Measurements from ENCODE around the gene CFAP92.

Gene CFAP92

DNA sequence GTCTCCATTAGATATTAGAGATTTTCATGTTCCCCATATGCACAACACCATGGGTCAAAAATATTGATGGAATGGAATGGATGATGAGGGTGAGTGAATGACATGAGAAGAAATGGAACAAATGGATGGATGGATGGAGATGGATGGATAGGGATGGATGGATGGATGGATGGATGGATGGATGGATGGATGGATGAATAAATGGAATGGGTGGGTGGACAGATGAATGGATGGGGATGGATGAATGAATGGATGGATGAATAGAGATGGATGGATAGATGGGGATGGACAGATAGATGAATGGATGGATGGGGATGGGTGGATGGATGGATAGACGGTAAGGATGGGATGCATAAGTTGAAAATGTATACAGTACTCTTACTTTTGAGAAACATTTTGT, 18.6 kb downstream of the CFAP92 start:
- H3K9ac ChIP-seq (ENCODE audit: low read length in 2 of 2): no peak overlapping the region
- no peaks in the 10 kb centered on the region for H3K9me3 ChIP-seq (ENCODE audit: control insufficient read depth in 2 of 2, low read length in 2 of 2)
- peaks cover 20% of the 10 kb centered on the region for H3K4me1 ChIP-seq (ENCODE audit: control insufficient read depth, insufficient read depth, low read length)
- no peak overlapping the region for H3K27ac ChIP-seq (ENCODE audit: low read length)
- no peaks in the 10 kb centered on the region for H3K36me3 ChIP-seq (ENCODE audit: control insufficient read depth in 2 of 2, insufficient read depth in 2 of 2, low read length in 2 of 2)
- H3K4me3 ChIP-seq (ENCODE audit: low read length in 2 of 2): no peak overlapping the region
- no peaks in the 10 kb centered on the region for H3K27me3 ChIP-seq (ENCODE audit: control insufficient read depth in 1 of 2, insufficient read depth in 2 of 2, low read length in 2 of 2)

DNA sequence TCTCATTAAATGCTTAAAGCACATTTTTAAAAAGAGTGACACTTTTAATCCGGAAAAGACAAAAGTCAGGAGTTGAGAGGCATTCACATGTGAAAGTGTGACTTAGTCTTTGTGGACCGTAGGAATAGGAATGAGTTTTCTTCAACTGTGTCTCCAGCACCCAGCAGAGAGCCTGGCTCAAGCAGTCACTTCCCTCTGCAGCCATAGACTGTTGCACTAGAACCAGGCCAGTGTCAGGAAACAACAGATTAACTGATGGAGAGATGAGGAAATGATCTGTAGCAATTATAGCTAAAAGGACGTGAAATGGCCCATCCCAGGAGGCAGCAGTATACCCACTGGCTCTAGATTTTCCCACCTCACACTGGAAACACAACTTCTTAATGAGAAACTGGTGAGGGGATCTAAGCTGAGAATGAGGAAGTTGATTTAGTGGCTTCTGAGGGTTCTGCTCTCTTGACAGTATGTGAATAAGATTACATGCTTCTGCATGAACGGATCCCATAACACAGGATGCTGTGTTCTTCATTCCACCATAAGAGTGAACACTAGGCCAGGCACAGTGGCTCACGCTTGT, 19.8 kb downstream of the CFAP92 start:
- H3K27ac ChIP-seq (ENCODE audit: low read length): peak overlapping the region; percentile 18
- no peaks in the 10 kb centered on the region for H3K36me3 ChIP-seq (ENCODE audit: control insufficient read depth in 2 of 2, insufficient read depth in 2 of 2, low read length in 2 of 2)
- no peaks in the 10 kb centered on the region for H3K9me3 ChIP-seq (ENCODE audit: control insufficient read depth in 2 of 2, low read length in 2 of 2)
- no peaks in the 10 kb centered on the region for H3K27me3 ChIP-seq (ENCODE audit: control insufficient read depth in 1 of 2, insufficient read depth in 2 of 2, low read length in 2 of 2)
- no peak overlapping the region for H3K9ac ChIP-seq (ENCODE audit: low read length in 2 of 2)
- no peak overlapping the region for H3K4me3 ChIP-seq (ENCODE audit: low read length in 2 of 2)
- H3K4me1 ChIP-seq (ENCODE audit: control insufficient read depth, insufficient read depth, low read length): peaks cover 24% of the 10 kb centered on the region

DNA sequence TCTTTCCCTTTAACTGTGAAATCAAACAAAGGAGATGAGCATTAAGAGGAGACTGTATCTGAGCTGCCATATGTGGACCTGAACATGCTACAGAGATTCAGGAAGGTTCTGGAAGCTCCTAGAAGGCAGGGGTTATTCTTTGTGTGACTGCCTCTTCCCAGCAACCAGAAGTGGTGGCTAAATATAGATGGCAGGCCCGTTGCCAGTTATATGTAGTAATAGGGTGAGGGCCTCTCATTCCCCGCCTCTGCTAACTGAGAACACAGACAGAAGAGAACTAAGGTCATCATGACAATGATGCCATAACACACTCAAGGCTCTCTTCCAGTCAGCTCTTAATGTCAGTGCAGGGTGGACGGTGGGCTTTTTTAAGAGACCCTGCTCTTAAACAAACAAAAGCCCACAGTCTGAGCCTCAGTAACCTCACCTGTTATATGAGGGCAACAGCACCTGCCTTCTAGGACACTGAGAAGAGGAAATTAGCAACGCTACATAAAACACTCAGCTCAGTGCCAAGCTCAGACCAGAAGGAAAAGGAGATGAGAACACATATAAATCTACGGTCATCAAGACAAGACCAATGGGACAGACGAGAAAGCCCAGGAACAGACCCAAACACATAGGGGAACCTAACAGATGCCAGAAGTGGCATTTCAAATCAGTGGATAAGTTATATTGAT, 22.3 kb downstream of the CFAP92 start:
- Histone ChIP-seq H3K27me3 (ENCODE audit: control insufficient read depth in 1 of 2, insufficient read depth in 2 of 2, low read length in 2 of 2) (no peaks in the 10 kb centered on the region), H3K27ac (ENCODE audit: low read length) (peak overlapping the region; percentile 7), H3K9ac (ENCODE audit: low read length in 2 of 2) (no peak overlapping the region), H3K36me3 (ENCODE audit: control insufficient read depth in 2 of 2, insufficient read depth in 2 of 2, low read length in 2 of 2) (no peaks in the 10 kb centered on the region), H3K4me3 (ENCODE audit: low read length in 2 of 2) (no peak overlapping the region), H3K4me1 (ENCODE audit: control insufficient read depth, insufficient read depth, low read length) (peaks cover 31% of the 10 kb centered on the region), H3K9me3 (ENCODE audit: control insufficient read depth in 2 of 2, low read length in 2 of 2) (no peaks in the 10 kb centered on the region)

DNA sequence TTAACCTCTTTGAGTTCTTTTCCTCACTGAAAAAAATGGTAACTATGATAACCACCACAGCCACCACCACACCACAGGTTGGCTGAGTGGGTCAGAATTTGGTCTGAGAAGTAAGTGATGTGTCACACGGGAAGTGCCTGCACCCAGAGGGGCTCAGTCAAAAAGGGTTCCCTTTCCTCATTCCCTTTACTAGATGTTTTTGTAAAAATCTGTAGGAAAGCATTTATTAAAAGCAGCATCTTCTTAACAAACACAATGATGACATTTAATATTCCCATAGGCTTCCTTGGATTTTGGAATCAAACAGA, 23.2 kb downstream of the CFAP92 start:
- Histone ChIP-seq H3K27me3 (ENCODE audit: control insufficient read depth in 1 of 2, insufficient read depth in 2 of 2, low read length in 2 of 2) (no peaks in the 10 kb centered on the region), H3K4me1 (ENCODE audit: control insufficient read depth, insufficient read depth, low read length) (peaks cover 31% of the 10 kb centered on the region), H3K9ac (ENCODE audit: low read length in 2 of 2) (no peak overlapping the region), H3K27ac (ENCODE audit: low read length) (peak overlapping the region; percentile 7), H3K4me3 (ENCODE audit: low read length in 2 of 2) (no peak overlapping the region), H3K9me3 (ENCODE audit: control insufficient read depth in 2 of 2, low read length in 2 of 2) (no peaks in the 10 kb centered on the region), H3K36me3 (ENCODE audit: control insufficient read depth in 2 of 2, insufficient read depth in 2 of 2, low read length in 2 of 2) (no peaks in the 10 kb centered on the region)

DNA sequence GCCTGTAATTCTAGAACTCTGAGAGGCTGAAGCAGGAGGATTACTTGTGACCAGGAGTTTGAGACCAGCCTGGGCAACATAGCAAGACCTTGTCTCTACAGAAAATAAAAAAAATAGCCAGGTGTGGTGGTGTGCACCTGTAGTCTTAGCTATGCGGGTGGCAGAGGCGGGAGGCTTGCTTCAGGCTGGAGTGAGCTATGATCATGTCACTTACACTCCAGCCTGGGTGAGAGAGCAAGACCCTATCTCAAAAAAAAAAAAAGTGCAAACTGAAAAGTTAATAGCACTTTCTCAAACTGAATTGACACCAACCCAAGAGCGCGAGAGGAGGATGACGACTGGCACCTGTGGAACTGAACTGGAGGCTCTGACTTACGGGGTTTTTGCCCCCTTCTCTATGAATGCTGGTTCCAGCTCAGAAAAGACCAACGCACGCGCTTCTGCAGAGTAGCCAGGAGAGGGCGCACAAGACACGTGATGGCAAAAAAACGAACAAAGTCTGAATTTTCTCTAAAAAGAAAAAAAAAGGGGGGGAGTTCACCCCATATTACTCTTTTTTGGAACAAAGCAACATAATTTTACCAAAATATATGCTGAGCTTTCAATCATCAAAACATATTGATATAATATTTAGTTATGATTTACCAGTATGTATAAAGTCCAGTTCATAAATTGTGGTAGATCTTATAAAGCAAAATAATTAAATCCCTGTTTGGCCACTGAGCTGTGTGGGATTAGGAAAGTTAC, 23.7 kb downstream of the CFAP92 start:
- Histone ChIP-seq H3K4me1 (ENCODE audit: control insufficient read depth, insufficient read depth, low read length) (peaks cover 31% of the 10 kb centered on the region), H3K4me3 (ENCODE audit: low read length in 2 of 2) (no peak overlapping the region), H3K9me3 (ENCODE audit: control insufficient read depth in 2 of 2, low read length in 2 of 2) (no peaks in the 10 kb centered on the region), H3K36me3 (ENCODE audit: control insufficient read depth in 2 of 2, insufficient read depth in 2 of 2, low read length in 2 of 2) (no peaks in the 10 kb centered on the region), H3K9ac (ENCODE audit: low read length in 2 of 2) (no peak overlapping the region), H3K27ac (ENCODE audit: low read length) (peak overlapping the region; percentile 7), H3K27me3 (ENCODE audit: control insufficient read depth in 1 of 2, insufficient read depth in 2 of 2, low read length in 2 of 2) (no peaks in the 10 kb centered on the region)

DNA sequence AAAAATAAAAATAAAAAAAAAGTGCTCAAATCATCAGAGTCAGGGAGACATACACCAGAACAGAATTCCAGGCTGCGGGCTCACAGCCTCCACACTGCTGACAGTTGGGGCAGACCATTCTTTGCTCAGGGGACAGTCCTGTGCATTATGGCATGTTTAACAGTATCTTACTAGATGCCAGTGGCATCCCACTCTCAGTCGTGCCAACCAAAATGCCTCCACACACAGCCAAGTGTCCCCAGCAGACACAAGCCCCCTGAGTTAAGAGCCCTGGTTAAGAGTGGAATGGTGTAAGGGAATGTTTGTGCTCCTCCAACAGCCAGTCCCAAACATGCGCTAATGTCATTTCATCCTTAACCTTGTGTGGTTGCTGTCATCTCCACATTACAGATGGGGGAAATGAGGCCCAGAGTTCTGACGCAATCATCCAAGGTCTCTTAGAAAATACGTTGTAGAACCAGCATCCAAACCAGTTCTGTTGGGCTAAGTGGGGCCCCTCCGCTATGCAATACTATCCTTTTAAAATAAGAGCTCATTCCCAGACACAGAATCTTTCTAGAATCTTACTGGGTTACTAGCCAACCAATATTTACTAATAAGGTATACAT, 26.0 kb downstream of the CFAP92 start:
- H3K36me3 ChIP-seq (ENCODE audit: control insufficient read depth in 2 of 2, insufficient read depth in 2 of 2, low read length in 2 of 2): no peaks in the 10 kb centered on the region
- peaks cover 25% of the 10 kb centered on the region for H3K4me1 ChIP-seq (ENCODE audit: control insufficient read depth, insufficient read depth, low read length)
- H3K9me3 ChIP-seq (ENCODE audit: control insufficient read depth in 2 of 2, low read length in 2 of 2): no peaks in the 10 kb centered on the region
- no peak overlapping the region for H3K9ac ChIP-seq (ENCODE audit: low read length in 2 of 2)
- H3K4me3 ChIP-seq (ENCODE audit: low read length in 2 of 2): no peak overlapping the region
- peak overlapping the region; percentile 66 for H3K27ac ChIP-seq (ENCODE audit: low read length)
- no peaks in the 10 kb centered on the region for H3K27me3 ChIP-seq (ENCODE audit: control insufficient read depth in 1 of 2, insufficient read depth in 2 of 2, low read length in 2 of 2)

DNA sequence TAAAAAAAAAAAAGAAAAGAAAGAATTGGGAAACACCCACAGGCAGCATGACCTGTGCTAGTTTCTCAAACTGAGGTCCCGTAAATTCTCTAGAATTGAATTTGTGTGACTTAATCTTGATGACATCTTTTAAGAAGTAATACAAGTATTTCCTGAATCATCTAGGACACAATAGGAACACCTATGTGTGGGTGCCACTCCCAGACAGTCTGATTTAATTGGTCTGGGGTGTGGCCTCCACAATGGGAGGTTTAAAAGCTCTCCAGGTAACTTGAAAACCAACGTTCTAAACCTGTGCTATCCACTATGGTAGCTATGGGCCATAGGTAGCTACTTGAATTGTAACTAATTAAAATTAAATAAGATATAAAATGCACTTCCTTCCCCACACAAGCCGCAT, 28.1 kb downstream of the CFAP92 start:
- Histone ChIP-seq H3K4me1 (ENCODE audit: control insufficient read depth, insufficient read depth, low read length) (peaks cover 14% of the 10 kb centered on the region), H3K4me3 (ENCODE audit: low read length in 2 of 2) (no peak overlapping the region), H3K27me3 (ENCODE audit: control insufficient read depth in 1 of 2, insufficient read depth in 2 of 2, low read length in 2 of 2) (no peaks in the 10 kb centered on the region), H3K9me3 (ENCODE audit: control insufficient read depth in 2 of 2, low read length in 2 of 2) (no peaks in the 10 kb centered on the region), H3K9ac (ENCODE audit: low read length in 2 of 2) (no peak overlapping the region), H3K27ac (ENCODE audit: low read length) (no peak overlapping the region), H3K36me3 (ENCODE audit: control insufficient read depth in 2 of 2, insufficient read depth in 2 of 2, low read length in 2 of 2) (no peaks in the 10 kb centered on the region)

DNA sequence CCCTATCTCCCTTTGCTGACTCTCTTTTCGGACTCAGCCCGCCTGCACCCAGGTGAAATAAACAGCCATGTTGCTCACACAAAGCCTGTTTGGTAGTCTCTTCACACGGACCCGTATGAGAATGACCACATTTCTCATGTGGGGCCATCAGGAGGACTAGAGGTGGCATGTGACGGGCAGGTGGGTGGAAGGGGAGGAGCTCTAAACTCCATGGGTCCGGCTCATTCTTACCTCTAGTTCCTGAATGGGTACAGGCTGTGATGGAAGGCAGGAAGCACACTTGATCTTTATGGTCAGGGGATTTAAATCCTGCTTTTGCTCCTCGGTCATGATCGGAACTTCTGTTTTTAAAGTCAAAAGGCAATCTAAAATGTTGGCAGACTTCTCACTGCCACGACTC, 28.6 kb downstream of the CFAP92 start:
- Histone ChIP-seq H3K4me1 (ENCODE audit: control insufficient read depth, insufficient read depth, low read length) (peaks cover 11% of the 10 kb centered on the region), H3K9ac (ENCODE audit: low read length in 2 of 2) (no peak overlapping the region), H3K27me3 (ENCODE audit: control insufficient read depth in 1 of 2, insufficient read depth in 2 of 2, low read length in 2 of 2) (no peaks in the 10 kb centered on the region), H3K4me3 (ENCODE audit: low read length in 2 of 2) (no peak overlapping the region), H3K9me3 (ENCODE audit: control insufficient read depth in 2 of 2, low read length in 2 of 2) (no peaks in the 10 kb centered on the region), H3K36me3 (ENCODE audit: control insufficient read depth in 2 of 2, insufficient read depth in 2 of 2, low read length in 2 of 2) (no peaks in the 10 kb centered on the region), H3K27ac (ENCODE audit: low read length) (no peak overlapping the region)

DNA sequence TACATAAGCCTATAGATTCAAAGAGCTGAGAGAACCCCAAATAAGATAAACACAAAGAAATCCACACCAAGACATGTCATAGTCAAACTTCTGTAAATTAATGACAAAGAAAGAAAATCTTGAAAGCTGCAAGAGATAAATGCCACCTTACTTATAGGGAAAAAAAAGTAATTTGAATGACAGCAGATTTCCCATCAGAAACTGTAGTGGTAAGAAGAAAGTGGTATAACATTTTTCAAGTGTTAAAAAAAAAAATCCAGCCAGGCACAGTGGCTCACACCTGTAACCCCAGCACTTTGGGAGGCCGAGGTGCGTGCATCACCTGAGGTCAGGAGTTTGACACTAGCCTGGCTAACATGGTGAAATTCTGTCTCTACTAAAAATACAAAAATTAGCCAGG, 37.4 kb downstream of the CFAP92 start:
- Histone ChIP-seq H3K27me3 (ENCODE audit: control insufficient read depth in 1 of 2, insufficient read depth in 2 of 2, low read length in 2 of 2) (no peaks in the 10 kb centered on the region), H3K36me3 (ENCODE audit: control insufficient read depth in 2 of 2, insufficient read depth in 2 of 2, low read length in 2 of 2) (no peaks in the 10 kb centered on the region), H3K4me1 (ENCODE audit: control insufficient read depth, insufficient read depth, low read length) (no peaks in the 10 kb centered on the region), H3K27ac (ENCODE audit: low read length) (no peak overlapping the region), H3K9me3 (ENCODE audit: control insufficient read depth in 2 of 2, low read length in 2 of 2) (no peaks in the 10 kb centered on the region), H3K9ac (ENCODE audit: low read length in 2 of 2) (no peak overlapping the region), H3K4me3 (ENCODE audit: low read length in 2 of 2) (no peak overlapping the region)

DNA sequence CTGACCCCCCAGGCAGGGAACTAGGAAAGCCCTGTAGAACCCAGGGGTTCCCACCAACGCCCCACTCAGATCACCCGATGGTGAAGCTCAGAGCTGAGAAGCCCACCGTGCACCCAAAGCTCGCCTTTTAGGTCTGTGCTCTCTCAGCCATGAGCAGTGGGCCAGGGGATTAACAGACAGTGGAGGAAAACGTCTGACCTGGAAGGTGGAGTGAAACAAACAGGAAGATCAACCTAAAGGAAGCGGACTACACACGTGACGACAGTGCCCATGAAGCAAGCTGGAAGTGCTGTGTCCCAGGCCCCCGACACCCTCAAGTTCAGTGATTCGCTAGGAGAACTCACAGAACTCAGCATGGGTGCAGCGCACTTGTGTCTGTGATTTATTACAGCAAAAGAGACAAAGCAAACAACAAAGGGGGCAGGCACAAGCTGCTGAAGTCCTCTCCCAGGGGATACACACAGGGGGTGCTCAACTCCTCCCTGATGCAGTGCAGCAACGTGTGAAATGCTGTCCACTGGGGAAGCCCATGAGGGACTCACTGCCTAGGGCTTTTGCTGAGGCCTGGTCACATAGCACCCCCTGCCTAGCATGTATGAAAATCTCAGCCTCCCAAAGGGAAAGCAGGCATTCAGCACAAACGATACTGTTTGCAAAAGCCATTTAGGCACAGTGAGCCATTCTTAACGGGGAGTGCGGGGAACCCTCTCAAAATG, 43.5 kb downstream of the CFAP92 start:
- H3K27ac ChIP-seq (ENCODE audit: low read length): no peak overlapping the region
- H3K9me3 ChIP-seq (ENCODE audit: control insufficient read depth in 2 of 2, low read length in 2 of 2): no peaks in the 10 kb centered on the region
- H3K36me3 ChIP-seq (ENCODE audit: control insufficient read depth in 2 of 2, insufficient read depth in 2 of 2, low read length in 2 of 2): no peaks in the 10 kb centered on the region
- no peaks in the 10 kb centered on the region for H3K4me1 ChIP-seq (ENCODE audit: control insufficient read depth, insufficient read depth, low read length)
- H3K9ac ChIP-seq (ENCODE audit: low read length in 2 of 2): no peak overlapping the region
- H3K4me3 ChIP-seq (ENCODE audit: low read length in 2 of 2): no peak overlapping the region
- no peaks in the 10 kb centered on the region for H3K27me3 ChIP-seq (ENCODE audit: control insufficient read depth in 1 of 2, insufficient read depth in 2 of 2, low read length in 2 of 2)
